Keratinocyte (primary cell): ENCODE measurements around the gene KDM1B.

ENCODE experiments used
- CTCF ChIP-seq, 3 experiments: IDR thresholded peaks in 1 of 3; conservative IDR thresholded peaks in 1 of 3; optimal IDR thresholded peaks in 1 of 3; 2 replicates in 2 of 3; 3 replicates in 1 of 3; pipeline versions ENCODE3 to v1.5.1; 2011; ENCODE audit warnings: low read length in 3 of 3, mild to moderate bottlenecking in 3 of 3, moderate library complexity in 2 of 3, control low read depth in 1 of 3, inconsistent platforms in 1 of 3; ENCODE audit not compliant: insufficient read depth in 2 of 3; ENCODE audit errors: extremely low read depth in 1 of 3
- EZH2 ChIP-seq: IDR thresholded peaks from one replicate; pipeline ENCODE4 v1.6.1; 2012; ENCODE audit warnings: inconsistent platforms, mild to moderate bottlenecking, low read length, moderate library complexity

GRCh38 chr6:18126121-18126520 lies 29.1 kb upstream of the KDM1B start:
- TF ChIP-seq CTCF (optimal IDR thresholded peaks at IDR 0.05 in 1 of 3, IDR thresholded peaks at IDR 0.05 in 1 of 3, conservative IDR thresholded peaks at IDR 0.05 in 1 of 3; ENCODE audit: extremely low read depth in 1 of 3, insufficient read depth in 2 of 3, low read length in 3 of 3) = no peak
- no peak for TF ChIP-seq EZH2
